ENCODE data around the gene SLC2A4. TPM values are rescaled to one million over a fixed set of nuclear protein-coding genes. Genes with fewer than 3 reads are reported as not detected.
A peak's percentile ranks its signal among the peaks of the same experiment; 100 is the strongest.

Gene SLC2A4
- total RNA-seq, 1 donor from 2014 or later, result 1.1 TPM

DNA sequence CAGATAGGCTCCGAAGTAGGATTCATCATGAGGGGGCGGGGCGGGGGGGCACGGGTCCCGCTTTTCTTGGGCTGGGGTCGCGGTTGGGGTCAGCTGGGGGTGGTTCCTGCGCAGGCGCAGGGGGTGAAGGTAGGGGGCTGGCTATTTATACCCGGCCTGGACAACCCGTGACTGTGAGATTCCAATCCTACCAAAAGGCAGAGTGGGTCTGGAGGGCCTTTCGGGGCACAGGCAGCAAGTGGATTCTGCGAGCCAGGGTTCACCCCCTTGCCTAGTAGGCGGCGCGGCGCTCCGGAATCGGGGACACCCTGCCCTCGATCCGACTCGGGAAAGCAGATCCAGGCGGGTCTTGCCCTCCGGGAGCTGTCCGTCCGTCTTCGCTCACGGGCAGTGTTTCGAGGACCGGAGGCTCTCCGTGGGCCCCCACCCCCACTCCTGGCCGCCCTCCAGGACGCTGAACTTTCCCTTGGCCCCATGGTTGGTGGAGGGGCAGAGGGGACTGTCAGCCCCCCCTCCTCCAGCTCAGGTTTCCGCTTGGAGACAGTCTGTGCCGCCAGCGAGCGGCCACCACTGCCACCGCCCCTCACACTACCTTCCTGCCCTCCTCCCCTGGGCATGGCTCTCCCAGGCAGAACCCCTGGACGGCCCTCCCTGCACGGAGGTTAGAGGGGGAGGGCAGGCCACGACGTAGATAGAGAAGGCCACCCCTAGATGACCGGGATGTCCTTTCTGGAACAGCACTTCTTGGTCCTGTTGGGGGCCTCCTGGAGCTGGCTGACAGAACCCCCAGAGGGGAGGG is 634 bp downstream of the SLC2A4 start:
- intact Hi-C loops (cut with DNase I), result no loop called here
- Histone ChIP-seq H3K36me3 (no peaks in the 10 kb centered on the region), H3K4me1 (peaks cover 27% of the 10 kb centered on the region), H3K9me3 (no peaks in the 10 kb centered on the region), H3K27ac (no peak overlapping the region), H3K4me3 (peak overlapping the region; percentile 52), H3K27me3 (ENCODE audit: low read depth) (peaks cover 12% of the 10 kb centered on the region)
- DNase-seq (no peak), ATAC-seq (peak; percentile 1 to 3)
- TF ChIP-seq CTCF (IDR thresholded peaks at IDR 0.05), result no peak

GRCh38 chr17:7282752-7283321 is 1.3 kb downstream of the SLC2A4 start:
- no peak for TF ChIP-seq CTCF (IDR thresholded peaks at IDR 0.05)
- Histone ChIP-seq H3K27ac (no peak overlapping the region), H3K4me3 (peak overlapping the region; percentile 52), H3K36me3 (no peaks in the 10 kb centered on the region), H3K27me3 (ENCODE audit: low read depth) (peaks cover 16% of the 10 kb centered on the region), H3K9me3 (no peaks in the 10 kb centered on the region), H3K4me1 (peaks cover 27% of the 10 kb centered on the region)
- ATAC-seq (no peak), DNase-seq (no peak)
- intact Hi-C loops (cut with DNase I), result no loop called here

GRCh38 chr17:7283471-7284216 is 2.1 kb downstream of the SLC2A4 start:
- intact Hi-C loops (cut with DNase I), result no loop called here
- Histone ChIP-seq H3K9me3 (no peaks in the 10 kb centered on the region), H3K4me1 (peaks cover 27% of the 10 kb centered on the region), H3K27ac (no peak overlapping the region), H3K36me3 (no peaks in the 10 kb centered on the region), H3K27me3 (ENCODE audit: low read depth) (peaks cover 18% of the 10 kb centered on the region), H3K4me3 (no peak overlapping the region)
- no peak for DNase-seq
- ATAC-seq, result no peak
- TF ChIP-seq CTCF (IDR thresholded peaks at IDR 0.05), result no peak

DNA sequence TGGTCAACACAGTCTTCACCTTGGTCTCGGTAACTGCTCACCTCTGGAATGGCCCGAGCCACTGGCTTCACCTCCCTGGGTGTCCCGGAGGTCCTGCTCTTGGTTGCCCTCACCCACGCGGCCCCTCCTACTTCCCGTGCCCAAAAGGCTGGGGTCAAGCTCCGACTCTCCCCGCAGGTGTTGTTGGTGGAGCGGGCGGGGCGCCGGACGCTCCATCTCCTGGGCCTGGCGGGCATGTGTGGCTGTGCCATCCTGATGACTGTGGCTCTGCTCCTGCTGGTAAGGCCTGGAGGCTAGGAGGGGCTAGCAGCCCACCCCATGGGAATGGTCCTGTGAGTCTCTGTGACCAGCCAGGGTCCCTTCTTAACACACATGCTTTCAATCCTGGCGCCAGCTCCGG is 3.4 kb downstream of the SLC2A4 start:
- no peaks in the 10 kb centered on the region for H3K9me3 ChIP-seq
- no peak overlapping the region for H3K4me3 ChIP-seq
- H3K27ac ChIP-seq, result no peak overlapping the region
- DNase-seq, result no peak
- peaks cover 19% of the 10 kb centered on the region for H3K27me3 ChIP-seq (ENCODE audit: low read depth)
- no peaks in the 10 kb centered on the region for H3K36me3 ChIP-seq
- H3K4me1 ChIP-seq, result peaks cover 27% of the 10 kb centered on the region
- no peak for TF ChIP-seq CTCF (IDR thresholded peaks at IDR 0.05)
- no peak for ATAC-seq
- intact Hi-C loops (cut with DNase I), result no loop called here

GRCh38 chr17:7285679-7286078 is 4.2 kb downstream of the SLC2A4 start:
- TF ChIP-seq CTCF (IDR thresholded peaks at IDR 0.05), result no peak
- intact Hi-C loops (cut with DNase I), result no loop called here

More at GRCh38 chr17:7285679-7286078, 4.2 kb downstream of the SLC2A4 start:
- no peaks in the 10 kb centered on the region for H3K9me3 ChIP-seq
- H3K4me3 ChIP-seq, result no peak overlapping the region
- no peak for DNase-seq
- H3K27me3 ChIP-seq (ENCODE audit: low read depth), result peaks cover 19% of the 10 kb centered on the region
- no peak for ATAC-seq
- H3K27ac ChIP-seq, result no peak overlapping the region
- peaks cover 21% of the 10 kb centered on the region for H3K4me1 ChIP-seq
- H3K36me3 ChIP-seq, result no peaks in the 10 kb centered on the region
